HCT116 (cell line): Measurements from ENCODE around the gene MRPS2.

Experiments used
- EZH2 ChIP-seq: fragments of 200-600 bp; sonication (generic); IDR thresholded peaks from 2 replicates; pipeline ENCODE4 v1.6.1; 2017; ENCODE audit warnings: antibody characterized with exemption, mixed run types
- JUND ChIP-seq: IDR thresholded peaks from 2 replicates; pipeline ENCODE4 v1.6.1; 2012
- SRF ChIP-seq: IDR thresholded peaks from 2 replicates; pipeline ENCODE4 v1.6.1; 2012; ENCODE audit warnings: low read depth
- TCF7L2 ChIP-seq: IDR thresholded peaks from 2 replicates; pipeline ENCODE4 v1.7.0; 2011; ENCODE audit warnings: borderline replicate concordance, inconsistent platforms; ENCODE audit not compliant: insufficient read depth, insufficient read length; ENCODE audit errors: extremely low read depth
- TF ChIP-seq, protein P1 (sequence below), 3 experiments: fragments of 200-600 bp in 1 of 3; sonication (generic) in 1 of 3; IDR thresholded peaks in 2 of 3; conservative IDR thresholded peaks in 1 of 3; 2 replicates each; pipeline ENCODE4 v1.5.1; 2012 to 2017; ENCODE audit warnings: low read depth in 2 of 3, low read length in 2 of 3, antibody characterized with exemption in 1 of 3, borderline replicate concordance in 1 of 3, control low read depth in 1 of 3, mild to moderate bottlenecking in 1 of 3, mixed read lengths in 1 of 3, mixed run types in 1 of 3, moderate library complexity in 1 of 3; ENCODE audit not compliant: insufficient read depth in 1 of 3
- TF ChIP-seq, protein P2 (sequence below): IDR thresholded peaks from 2 replicates; pipeline ENCODE4 v1.6.1; 2012

DNA sequence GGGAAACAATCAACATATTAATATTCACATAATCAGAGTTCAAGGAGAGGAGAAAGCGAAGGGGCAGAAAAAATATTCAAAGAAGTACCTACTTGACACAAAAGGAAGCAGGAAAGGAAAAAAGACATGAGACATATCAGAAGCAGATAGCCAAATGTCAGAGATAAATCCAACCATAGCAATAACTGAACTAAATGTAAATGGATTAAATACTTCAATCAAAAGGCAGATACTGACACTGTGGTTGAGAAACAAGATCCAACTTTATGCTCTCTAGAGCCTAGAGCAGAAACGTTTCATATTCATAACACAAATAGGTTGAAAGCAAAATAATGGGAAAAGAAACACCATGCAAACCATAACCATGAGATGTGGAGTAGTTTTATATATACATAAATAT, 9.0 kb downstream of the MRPS2 start:
- TF ChIP-seq EZH2, result no peak
- no peak for TF ChIP-seq JUND
- TF ChIP-seq, protein P1, sequence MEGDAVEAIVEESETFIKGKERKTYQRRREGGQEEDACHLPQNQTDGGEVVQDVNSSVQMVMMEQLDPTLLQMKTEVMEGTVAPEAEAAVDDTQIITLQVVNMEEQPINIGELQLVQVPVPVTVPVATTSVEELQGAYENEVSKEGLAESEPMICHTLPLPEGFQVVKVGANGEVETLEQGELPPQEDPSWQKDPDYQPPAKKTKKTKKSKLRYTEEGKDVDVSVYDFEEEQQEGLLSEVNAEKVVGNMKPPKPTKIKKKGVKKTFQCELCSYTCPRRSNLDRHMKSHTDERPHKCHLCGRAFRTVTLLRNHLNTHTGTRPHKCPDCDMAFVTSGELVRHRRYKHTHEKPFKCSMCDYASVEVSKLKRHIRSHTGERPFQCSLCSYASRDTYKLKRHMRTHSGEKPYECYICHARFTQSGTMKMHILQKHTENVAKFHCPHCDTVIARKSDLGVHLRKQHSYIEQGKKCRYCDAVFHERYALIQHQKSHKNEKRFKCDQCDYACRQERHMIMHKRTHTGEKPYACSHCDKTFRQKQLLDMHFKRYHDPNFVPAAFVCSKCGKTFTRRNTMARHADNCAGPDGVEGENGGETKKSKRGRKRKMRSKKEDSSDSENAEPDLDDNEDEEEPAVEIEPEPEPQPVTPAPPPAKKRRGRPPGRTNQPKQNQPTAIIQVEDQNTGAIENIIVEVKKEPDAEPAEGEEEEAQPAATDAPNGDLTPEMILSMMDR (IDR thresholded peaks at IDR 0.05 in 2 of 3, conservative IDR thresholded peaks at IDR 0.05 in 1 of 3; ENCODE audit: borderline replicate concordance in 1 of 3, insufficient read depth in 1 of 3, low read depth in 2 of 3, low read length in 2 of 3), result no peak
- no peak for TF ChIP-seq TCF7L2
- no peak for TF ChIP-seq SRF
- TF ChIP-seq, protein P2, sequence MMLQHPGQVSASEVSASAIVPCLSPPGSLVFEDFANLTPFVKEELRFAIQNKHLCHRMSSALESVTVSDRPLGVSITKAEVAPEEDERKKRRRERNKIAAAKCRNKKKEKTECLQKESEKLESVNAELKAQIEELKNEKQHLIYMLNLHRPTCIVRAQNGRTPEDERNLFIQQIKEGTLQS, result no peak
